Neural cell (in vitro differentiated cells): Measurements from ENCODE around the gene HHIP.

Source experiments
- EP300 ChIP-seq: fragments of 450-650 bp; conservative IDR thresholded peaks from 2 replicates; pipeline ENCODE4 v1.6.1; 2014; ENCODE audit warnings: antibody characterized with exemption, mild to moderate bottlenecking, moderate library complexity; ENCODE audit not compliant: poor library complexity, severe bottlenecking
- EZH2 ChIP-seq: fragments of 200-600, 300-800 bp; shearing (Covaris generic), sonication (generic); IDR thresholded peaks from 2 replicates; pipeline ENCODE4 v1.6.1; 2014; ENCODE audit warnings: antibody characterized with exemption, low read length, borderline replicate concordance, mild to moderate bottlenecking; ENCODE audit not compliant: insufficient read depth, poor library complexity, severe bottlenecking
- POLR2AphosphoS5 ChIP-seq: IDR thresholded peaks from 2 replicates; pipeline ENCODE4 v1.6.1; 2012
- TF ChIP-seq, protein P1 (sequence below): fragments of 450-650 bp; IDR thresholded peaks from 2 replicates; pipeline ENCODE4 v1.5.1; 2014; ENCODE audit warnings: antibody characterized with exemption, mild to moderate bottlenecking, moderate library complexity; ENCODE audit not compliant: poor library complexity, severe bottlenecking

DNA sequence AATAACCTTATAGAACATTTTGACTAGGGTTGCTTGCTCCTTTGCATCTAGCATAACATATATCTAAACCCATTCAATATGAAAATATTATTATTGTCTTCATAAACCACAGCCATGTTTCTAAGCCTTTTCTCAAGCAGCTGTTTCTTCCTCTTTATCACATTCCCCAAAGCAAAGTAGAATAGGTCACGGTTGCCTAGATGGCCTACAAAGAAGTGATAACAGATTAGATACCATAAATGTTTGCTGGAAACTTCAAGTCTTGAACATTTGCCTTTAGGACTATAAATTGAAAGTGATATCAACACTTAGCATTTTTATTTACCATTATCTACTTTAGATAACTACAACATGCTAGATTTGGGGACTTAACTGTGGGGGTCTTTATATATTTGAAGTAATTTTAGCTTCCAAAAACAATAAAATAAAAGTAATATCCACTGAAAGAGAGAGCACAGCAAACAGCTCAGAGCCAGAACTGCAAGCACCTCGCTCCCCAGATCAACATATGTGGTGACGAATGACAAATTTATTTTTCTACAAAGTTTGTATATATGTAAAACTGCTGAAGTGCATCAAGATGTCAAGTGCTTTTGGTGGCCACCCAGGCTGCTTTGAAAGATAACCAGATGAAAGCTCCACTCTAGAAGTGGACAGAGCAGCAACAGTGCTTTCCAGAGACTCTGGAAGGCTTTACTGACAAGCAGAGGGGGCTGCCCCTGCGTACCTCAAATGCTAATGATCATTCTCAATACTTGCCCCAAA, 8.0 kb downstream of the HHIP start:
- TF ChIP-seq, protein P1, sequence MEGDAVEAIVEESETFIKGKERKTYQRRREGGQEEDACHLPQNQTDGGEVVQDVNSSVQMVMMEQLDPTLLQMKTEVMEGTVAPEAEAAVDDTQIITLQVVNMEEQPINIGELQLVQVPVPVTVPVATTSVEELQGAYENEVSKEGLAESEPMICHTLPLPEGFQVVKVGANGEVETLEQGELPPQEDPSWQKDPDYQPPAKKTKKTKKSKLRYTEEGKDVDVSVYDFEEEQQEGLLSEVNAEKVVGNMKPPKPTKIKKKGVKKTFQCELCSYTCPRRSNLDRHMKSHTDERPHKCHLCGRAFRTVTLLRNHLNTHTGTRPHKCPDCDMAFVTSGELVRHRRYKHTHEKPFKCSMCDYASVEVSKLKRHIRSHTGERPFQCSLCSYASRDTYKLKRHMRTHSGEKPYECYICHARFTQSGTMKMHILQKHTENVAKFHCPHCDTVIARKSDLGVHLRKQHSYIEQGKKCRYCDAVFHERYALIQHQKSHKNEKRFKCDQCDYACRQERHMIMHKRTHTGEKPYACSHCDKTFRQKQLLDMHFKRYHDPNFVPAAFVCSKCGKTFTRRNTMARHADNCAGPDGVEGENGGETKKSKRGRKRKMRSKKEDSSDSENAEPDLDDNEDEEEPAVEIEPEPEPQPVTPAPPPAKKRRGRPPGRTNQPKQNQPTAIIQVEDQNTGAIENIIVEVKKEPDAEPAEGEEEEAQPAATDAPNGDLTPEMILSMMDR, result no peak
- TF ChIP-seq POLR2AphosphoS5 (no peak), EZH2 (no peak), EP300 (no peak)
